Esophagus muscularis mucosa (tissue), 4 donors: ENCODE data around the gene TADA2B. TPM values are rescaled to one million over a fixed set of nuclear protein-coding genes. Genes with fewer than 3 reads are reported as not detected.
"Not testable (repeated sequence)": the region's sequence is repeated elsewhere in the genome, so short reads cannot be mapped to it uniquely, and the experiment has no call there.

Source experiments
- DNase-seq: peaks from one replicate; pipeline ENCODE4 v3.0.0-alpha.2; 2017; ENCODE audit errors: extremely low spot score
- H3K27ac ChIP-seq, 4 donors: fragments of 200-600 bp; sonication (generic); replicated peaks in 1 of 4; 1 replicate in 3 of 4; 2 replicates in 1 of 4; pipeline ENCODE4 v1.5.1; 2016 to 2019; ENCODE audit warnings: mild to moderate bottlenecking in 1 of 4
- H3K27me3 ChIP-seq, 4 donors: fragments of 200-600 bp; sonication (generic); one replicate each; pipeline versions ENCODE4 v1.5.1 to v1.6.0; 2016 to 2019
- H3K36me3 ChIP-seq, 4 donors: fragments of 200-600 bp; sonication (generic); one replicate each; pipeline ENCODE4 v1.5.1; 2016 to 2019
- H3K4me1 ChIP-seq, 4 donors: fragments of 200-600 bp; sonication (generic); one replicate each; pipeline ENCODE4 v1.5.1; 2016 to 2019
- H3K4me3 ChIP-seq, 4 donors: fragments of 200-600 bp; sonication (generic); 1 replicate in 2 of 4; 2 replicates in 2 of 4; pipeline ENCODE4 v1.5.1; 2016 to 2019; ENCODE audit warnings: mild to moderate bottlenecking in 4 of 4, moderate library complexity in 1 of 4
- H3K9me3 ChIP-seq, 4 donors: fragments of 200-600 bp; sonication (generic); 1 replicate in 3 of 4; 2 replicates in 1 of 4; pipeline ENCODE4 v1.5.1; 2016 to 2019
- EP300 ChIP-seq: sonication (generic); formaldehyde crosslinking; IDR thresholded peaks from one replicate; pipeline ENCODE4 v1.6.1; 2017; ENCODE audit warnings: antibody characterized with exemption
- POLR2A ChIP-seq: fragments of 450-650 bp; IDR thresholded peaks from one replicate; pipeline ENCODE4 v1.6.1; 2017; ENCODE audit warnings: antibody characterized with exemption, moderate library complexity, mild to moderate bottlenecking, low read depth
- POLR2AphosphoS5 ChIP-seq, 2 donors: sonication (generic); formaldehyde crosslinking; IDR thresholded peaks; one replicate each; pipeline ENCODE4 v1.6.1; 2017; ENCODE audit warnings: antibody characterized with exemption in 2 of 2
- WGBS: methylation state at CpG from one replicate; pipeline ENCODE4 v1.1.5; 2018; 5-methylcytosine and 5-hydroxymethylcytosine counted together
- intact Hi-C: fragments of 100-400 bp; cut with DNase I; formaldehyde crosslinking; loops from one replicate; pipeline ENCODE4 v1.15.1; 2023
- total RNA-seq, 4 donors: library from RNA; depleted of rRNA; stranded (reverse); fragments of >200 nt; gene quantifications; one replicate each; pipeline versions ENCODE4 v1.1.0 to v1.2.1, GENCODE V29; 2016
- TF ChIP-seq, protein P1 (sequence below), 3 experiments: fragments of 200-600 bp in 2 of 3; fragments of 450-650 bp in 1 of 3; sonication (generic) in 2 of 3; IDR thresholded peaks; one replicate each; pipeline ENCODE4 v1.5.1; 2017 to 2019; ENCODE audit warnings: antibody characterized with exemption in 3 of 3, mild to moderate bottlenecking in 2 of 3, moderate library complexity in 1 of 3

Gene TADA2B
- total RNA-seq, 4 donors from 2014 or later, result 19.9 to 31.7 (median 26.3) TPM

DNA sequence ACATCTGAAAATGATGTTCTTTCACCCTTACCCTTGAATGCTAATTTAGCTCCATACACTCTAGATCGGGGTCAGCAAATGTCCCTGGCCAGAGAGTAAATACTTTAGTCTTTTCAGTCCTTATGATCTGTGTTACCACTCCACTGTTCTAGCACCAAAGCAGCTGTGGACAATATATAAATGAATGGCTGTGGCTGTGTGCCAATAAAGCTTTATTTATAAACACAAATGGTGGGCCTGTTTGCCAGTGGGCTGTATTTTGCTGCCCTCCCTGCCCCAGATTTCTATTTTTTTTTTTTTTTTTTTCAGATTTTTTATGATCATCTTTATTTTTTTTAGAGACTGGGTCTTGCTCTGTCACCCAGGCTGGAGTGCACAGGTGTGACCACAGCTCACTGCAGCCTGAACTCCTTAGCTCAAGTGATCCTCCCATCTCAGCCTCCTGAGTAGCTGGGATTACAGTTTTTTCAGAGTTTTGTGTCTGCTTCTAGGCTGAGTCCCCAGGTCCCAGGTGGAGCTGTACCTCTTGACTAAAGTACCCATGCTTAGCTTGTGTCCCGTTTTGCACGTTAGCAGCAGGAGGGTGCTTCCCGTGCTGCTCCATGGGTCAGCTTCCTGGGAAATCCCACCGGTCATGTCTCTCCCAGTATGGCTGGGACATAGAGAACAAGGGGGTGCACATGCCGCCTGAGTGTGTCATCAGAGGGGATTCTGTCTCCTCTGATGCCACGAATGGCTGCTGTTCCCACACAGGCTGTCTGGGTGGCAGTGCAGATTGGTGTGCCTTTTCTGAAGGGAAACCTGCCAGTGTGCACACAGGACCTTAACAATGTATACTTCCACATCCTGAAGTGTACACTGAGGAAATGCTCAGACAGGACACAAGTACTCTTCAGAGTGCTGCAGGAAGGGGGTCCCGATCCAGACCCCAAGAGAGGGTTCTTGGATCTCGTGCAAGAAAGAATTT, 40.7 kb downstream of the TADA2B start:
- Histone ChIP-seq H3K4me3 (peak overlapping the region in 3 of 4 donors; percentile 2 to 22 (median 21)), H3K27ac (no peak overlapping the region)
- no peak for DNase-seq

DNA sequence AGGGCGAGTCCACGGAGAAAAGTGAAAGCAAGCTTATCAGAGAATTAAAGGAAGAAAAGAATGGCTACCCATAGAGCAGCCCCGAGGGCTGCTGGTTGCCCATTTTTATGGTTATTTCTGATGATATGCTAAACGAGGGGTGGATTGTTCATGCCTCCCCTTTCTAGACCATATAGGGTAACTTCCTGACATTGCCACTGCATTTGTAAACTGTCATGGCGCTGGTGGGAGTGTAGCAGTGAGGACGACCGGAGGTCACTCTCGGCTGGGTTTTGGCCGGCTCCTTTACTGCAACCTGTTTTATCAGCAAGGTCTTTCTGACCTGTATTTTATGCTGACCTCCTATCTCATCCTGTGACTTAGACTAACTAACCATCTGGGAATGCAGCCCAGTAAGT, 41.4 kb downstream of the TADA2B start:
- H3K9me3 ChIP-seq, H3K36me3 ChIP-seq, H3K27ac ChIP-seq, DNase-seq, H3K27me3 ChIP-seq, intact Hi-C loops: not testable (repeated sequence)
- peak overlapping the region in 3 of 4 donors; percentile 2 to 22 (median 21) for H3K4me3 ChIP-seq
- H3K4me1 ChIP-seq, result peaks cover 5 to 17% (median 13%) of the 10 kb centered on the region in 4 donors
- 63% methylated on average over 7 of the region's 9 CpGs for WGBS

More for the DNA sequence above, 40.7 kb downstream of the TADA2B start:
- TF ChIP-seq POLR2AphosphoS5 (IDR thresholded peaks at IDR 0.05), result no peak
- TF ChIP-seq POLR2A, result no peak
- no peak for TF ChIP-seq EP300
- TF ChIP-seq, protein P1, sequence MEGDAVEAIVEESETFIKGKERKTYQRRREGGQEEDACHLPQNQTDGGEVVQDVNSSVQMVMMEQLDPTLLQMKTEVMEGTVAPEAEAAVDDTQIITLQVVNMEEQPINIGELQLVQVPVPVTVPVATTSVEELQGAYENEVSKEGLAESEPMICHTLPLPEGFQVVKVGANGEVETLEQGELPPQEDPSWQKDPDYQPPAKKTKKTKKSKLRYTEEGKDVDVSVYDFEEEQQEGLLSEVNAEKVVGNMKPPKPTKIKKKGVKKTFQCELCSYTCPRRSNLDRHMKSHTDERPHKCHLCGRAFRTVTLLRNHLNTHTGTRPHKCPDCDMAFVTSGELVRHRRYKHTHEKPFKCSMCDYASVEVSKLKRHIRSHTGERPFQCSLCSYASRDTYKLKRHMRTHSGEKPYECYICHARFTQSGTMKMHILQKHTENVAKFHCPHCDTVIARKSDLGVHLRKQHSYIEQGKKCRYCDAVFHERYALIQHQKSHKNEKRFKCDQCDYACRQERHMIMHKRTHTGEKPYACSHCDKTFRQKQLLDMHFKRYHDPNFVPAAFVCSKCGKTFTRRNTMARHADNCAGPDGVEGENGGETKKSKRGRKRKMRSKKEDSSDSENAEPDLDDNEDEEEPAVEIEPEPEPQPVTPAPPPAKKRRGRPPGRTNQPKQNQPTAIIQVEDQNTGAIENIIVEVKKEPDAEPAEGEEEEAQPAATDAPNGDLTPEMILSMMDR (IDR thresholded peaks at IDR 0.05), result no peak
- H3K36me3 ChIP-seq, result no peaks in the 10 kb centered on the region
- 71% methylated on average over 6 of the region's 9 CpGs for WGBS
- intact Hi-C loops, result no loop called here
- no peaks in the 10 kb centered on the region for H3K27me3 ChIP-seq
- H3K4me1 ChIP-seq, result peaks cover 4 to 10% (median 7%) of the 10 kb centered on the region in 4 donors
- H3K9me3 ChIP-seq, result no peaks in the 10 kb centered on the region

DNA sequence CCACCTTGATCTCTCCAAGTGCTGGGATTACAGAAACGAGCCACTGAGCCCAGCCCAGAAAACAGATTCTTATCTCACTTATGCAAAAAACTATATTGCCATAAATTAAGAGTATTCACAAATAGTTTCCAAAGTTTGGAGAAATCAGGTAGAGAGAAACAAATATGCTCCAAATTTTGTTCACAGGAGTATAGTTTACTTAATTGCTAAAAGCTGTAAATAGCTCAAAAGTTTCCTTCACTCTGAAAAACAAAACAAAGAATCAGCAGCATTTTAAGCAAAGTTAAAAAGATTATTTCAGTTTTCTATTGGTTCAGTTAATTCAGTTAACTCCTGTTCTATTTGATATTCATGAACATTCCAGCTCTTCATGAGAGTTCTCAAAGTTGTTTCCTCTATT, 43.2 kb downstream of the TADA2B start:
- Histone ChIP-seq H3K36me3 (no peaks in the 10 kb centered on the region), H3K27me3 (no peaks in the 10 kb centered on the region), H3K4me1 (peaks cover 5 to 24% (median 20%) of the 10 kb centered on the region in 4 donors), H3K4me3 (no peak overlapping the region), H3K9me3 (no peaks in the 10 kb centered on the region), H3K27ac (no peak overlapping the region)
- TF ChIP-seq POLR2A (no peak), EP300 (no peak), POLR2AphosphoS5 (IDR thresholded peaks at IDR 0.05) (no peak)
- TF ChIP-seq, protein P1 (IDR thresholded peaks at IDR 0.05), result no peak
- intact Hi-C loops, result no loop called here
- DNase-seq, result no peak
- WGBS, result 50% methylated on average over 1 of the region's 1 CpG

DNA sequence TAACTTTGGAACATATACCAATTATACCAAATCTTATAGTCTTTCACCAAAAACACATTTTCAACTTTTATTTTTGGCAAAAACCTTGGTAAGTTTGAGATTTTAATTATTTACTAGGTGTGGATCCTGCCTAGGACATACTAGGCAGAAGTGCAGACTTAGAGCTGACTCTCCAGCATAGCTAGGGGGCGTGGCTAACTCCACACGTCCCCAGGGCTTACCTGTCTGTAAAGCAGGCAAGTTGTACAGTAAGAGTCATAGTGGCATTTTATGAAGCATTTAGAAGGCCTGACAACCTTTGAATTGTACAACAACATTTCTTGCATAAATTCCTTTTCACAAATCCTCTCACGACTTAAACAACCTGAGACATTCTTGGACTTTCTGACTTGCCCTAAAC, 43.9 kb downstream of the TADA2B start:
- no peak for DNase-seq
- H3K4me3 ChIP-seq, result no peak overlapping the region
- peaks cover 3 to 21% (median 18%) of the 10 kb centered on the region in 4 donors for H3K4me1 ChIP-seq
- 72% methylated on average over 3 of the region's 3 CpGs for WGBS
- no peaks in the 10 kb centered on the region for H3K27me3 ChIP-seq
- no peaks in the 10 kb centered on the region for H3K9me3 ChIP-seq
- TF ChIP-seq POLR2AphosphoS5 (IDR thresholded peaks at IDR 0.05) (no peak), EP300 (no peak)
- intact Hi-C loops, result no loop called here
- H3K36me3 ChIP-seq, result no peaks in the 10 kb centered on the region
- H3K27ac ChIP-seq, result no peak overlapping the region

DNA sequence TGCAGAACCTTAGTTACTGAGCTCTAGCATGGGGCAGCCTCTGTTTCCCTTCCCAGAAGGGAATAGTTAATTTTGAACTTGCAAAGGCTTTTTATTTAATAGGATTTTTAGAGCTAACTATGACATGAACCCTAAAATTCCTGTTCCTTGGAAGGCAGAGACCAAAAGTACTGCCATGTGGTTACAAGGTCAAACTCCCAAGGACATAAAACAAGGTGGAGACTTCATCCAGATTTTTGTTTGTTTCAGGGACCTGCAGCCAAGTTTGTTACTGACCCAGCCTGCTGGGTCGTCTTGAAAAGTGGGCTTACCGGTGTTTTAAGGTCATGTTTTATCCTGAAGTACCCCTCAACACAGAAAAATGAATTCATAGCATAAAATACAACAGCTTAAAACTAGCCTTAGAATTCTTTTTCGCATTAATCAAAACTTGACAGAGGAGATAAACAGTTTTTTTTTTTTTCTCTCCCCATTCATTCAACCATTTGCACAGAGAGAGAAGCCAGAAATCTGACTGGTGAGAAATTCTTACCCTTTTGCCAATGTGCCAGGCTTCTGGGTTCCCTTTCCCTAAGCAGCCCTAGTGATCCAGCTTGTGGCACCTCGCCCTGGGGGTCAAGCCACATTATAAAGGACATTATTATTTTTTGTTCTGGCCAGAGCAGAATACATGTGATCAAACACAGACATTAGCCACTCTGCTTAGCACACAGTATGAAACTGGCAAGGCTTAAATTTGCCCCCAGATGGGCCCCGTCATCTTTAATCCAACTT, 46.2 kb downstream of the TADA2B start:
- Histone ChIP-seq H3K9me3 (no peaks in the 10 kb centered on the region), H3K4me1 (peaks cover 0 to 18% (median 16%) of the 10 kb centered on the region in 4 donors), H3K4me3 (no peak overlapping the region), H3K27ac (peak overlapping the region in 3 of 4 donors; percentile 37 to 60 (median 57)), H3K36me3 (no peaks in the 10 kb centered on the region), H3K27me3 (no peaks in the 10 kb centered on the region)
- no peak for DNase-seq
- TF ChIP-seq POLR2AphosphoS5 (IDR thresholded peaks at IDR 0.05) (no peak), EP300 (no peak), POLR2A (no peak)
- TF ChIP-seq, protein P1 (IDR thresholded peaks at IDR 0.05), result no peak
- intact Hi-C loops, result no loop called here
- 33% methylated on average over 5 of the region's 5 CpGs for WGBS
